HG03135 (cell line): ENCODE results near the gene NKX3-2.
A peak's percentile ranks its signal among the peaks of the same experiment; 100 is the strongest.

Experiments used
- ATAC-seq: cut with Tn5 transposase; IDR thresholded peaks from one replicate; pipeline ENCODE4 v1.9.1; 2021; ENCODE audit warnings: mild to moderate bottlenecking, moderate library complexity; ENCODE audit not compliant: unreplicated experiment

NKX3-2 gene

DNA sequence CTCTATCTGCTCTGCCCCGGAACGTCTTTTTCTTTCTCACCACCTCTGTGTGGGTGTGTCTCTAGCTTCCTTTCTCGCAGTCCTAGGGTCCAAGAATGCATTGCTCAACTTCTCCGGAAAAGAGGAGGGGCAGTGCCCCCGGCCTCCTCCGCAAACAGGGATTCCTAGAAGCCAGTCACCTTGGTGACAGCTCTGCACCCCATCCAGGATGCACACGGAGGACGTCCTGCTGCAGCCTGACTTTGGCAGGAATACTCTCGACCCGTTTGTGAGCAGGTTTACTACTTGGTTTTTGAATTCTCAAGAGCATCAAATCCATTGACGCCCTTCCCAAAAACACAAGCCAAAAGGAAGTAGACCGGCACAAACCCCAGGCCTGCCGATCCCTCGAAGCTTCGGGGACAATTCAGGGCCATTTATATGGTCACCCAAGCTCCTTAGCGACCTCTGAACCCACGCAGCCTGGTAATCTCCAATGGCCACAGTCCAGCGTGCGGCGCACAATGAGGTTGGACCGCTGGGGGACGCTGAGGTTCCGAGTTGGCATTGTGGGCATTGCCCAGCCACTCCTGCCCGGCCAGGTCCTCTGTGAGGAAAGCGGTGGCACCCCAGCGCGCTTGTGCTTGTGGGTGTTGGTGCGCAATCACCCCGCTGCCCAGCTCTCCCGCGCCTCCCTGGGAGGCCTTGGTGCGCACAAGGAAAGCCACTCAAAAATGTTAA, 9.8 kb downstream of the NKX3-2 start:
- no peak for ATAC-seq

DNA sequence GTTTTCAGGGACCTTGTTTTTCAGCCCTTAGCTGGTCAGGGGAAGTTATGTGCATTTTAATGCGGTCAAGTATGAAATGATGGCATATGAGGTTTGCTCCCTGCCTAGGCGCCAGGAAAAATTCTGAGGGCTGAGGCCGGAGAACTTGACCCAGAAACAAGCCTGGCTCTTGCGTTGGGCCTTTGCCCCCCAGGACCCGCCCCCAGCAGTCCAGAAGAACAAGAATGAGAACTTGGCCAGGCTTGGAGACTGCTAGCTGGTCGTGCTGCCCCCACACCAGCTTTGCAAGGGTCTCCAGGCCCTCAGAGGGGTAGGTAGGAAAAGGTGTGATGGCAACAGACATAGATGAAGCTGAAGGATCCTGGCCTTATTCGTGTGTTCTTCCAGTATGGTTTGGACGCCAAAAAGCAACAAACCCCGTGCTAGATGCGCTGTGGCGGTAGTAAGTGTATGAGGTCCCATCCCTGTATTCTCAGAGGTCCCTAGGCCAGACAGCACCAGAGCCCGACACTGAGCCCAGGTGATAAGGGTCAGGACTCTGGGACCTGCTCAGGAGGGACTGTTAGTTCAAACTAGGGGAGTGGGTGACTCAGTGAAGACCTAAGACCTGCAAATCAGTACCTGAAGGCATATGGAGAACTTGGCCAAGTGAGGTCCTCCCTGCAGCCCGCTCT, 10.5 kb downstream of the NKX3-2 start:
- ATAC-seq: no peak

DNA sequence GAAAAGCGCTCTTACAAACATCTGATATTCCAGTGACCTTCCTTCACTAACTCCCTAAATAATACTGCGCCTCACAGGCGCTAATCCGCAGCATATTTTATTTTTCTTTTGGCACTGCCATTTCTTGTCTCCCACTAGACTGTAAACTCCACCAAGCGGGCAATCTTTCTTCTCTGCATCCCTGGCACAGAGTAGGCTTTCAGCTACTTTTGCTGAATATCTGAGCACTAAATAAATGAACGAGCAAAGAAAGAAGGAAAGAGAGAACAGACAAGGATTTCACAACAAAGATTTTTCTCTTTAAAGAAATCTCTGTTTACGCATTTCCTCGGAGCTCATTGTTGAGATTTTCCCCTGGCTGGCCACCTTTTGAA, 12.7 kb downstream of the NKX3-2 start:
- no peak for ATAC-seq

DNA sequence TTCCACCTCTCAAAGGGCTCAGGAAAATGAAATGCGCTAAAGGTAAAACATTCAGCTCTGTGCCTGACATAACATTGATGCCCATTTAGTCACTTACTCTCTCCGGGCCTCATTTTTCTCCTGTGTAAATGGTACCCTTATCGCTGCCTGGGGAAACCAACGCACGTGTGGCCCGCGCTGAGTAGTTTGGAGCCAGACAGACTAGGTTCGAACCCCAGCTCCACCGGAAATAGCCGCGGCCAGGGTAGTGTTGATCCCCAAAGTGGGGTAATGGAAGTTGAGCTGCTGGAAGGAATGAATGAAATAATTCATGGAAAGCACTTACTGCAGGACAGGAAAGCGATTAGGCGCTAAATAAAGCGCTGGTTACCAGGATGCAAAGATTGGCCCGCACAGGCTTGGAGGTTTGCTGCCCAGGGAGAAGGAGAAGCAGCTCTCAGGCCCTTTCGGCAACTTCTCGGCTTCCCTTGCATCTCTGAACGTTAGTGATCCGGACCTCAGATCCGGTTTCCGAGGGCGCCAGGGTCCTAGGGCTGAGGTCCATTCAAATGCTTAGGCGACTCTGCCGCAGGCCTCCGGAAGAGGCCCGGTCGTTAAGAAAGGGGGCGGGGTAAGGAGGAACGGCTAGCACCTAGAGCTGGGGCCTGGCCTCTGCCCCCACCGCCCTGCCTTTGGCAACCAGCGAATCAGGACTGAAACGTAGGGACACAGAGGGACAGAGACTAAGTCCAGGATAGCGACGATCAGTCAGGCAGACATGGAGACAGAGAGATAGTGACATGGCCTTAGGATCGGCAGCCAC, 13.3 kb downstream of the NKX3-2 start:
- ATAC-seq: no peak

DNA sequence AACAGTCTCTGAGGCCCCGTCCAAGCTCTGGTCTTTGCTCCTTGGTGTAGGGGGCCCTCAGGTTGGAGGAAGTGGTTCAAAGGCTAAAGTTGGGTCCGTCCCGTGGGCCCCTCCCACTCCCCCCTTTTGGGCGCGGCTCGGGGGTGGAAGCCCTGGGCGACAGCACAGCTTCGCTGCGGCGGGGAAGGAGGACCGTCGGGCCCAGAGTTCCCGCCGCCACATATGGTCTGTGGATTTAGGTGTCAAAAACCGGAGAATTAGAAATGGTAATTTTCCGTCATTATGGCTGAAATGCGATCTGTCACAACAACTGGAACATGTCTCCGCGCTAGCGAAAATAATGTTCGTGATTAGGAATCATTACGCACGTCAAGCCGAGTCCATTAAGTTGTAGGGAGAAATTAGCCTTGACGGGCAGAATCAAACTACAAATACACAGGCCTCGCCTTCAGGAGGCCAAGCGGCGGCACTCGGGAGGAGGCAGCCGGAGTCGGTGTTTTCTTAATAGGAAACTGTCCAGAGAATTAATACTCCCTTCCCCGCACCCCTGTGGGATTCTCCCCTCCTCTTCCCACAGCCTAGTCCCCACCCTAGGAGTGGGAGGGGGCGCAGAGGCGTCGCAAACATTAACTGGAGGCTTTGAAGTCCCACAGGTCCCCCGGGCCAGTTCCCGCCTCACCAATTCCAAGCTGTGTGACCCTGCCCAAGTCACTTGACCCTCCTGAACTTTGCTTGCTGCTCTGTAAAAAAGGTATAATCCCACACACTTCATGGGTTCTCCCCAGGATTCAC, 15.0 kb downstream of the NKX3-2 start:
- ATAC-seq: no peak

DNA sequence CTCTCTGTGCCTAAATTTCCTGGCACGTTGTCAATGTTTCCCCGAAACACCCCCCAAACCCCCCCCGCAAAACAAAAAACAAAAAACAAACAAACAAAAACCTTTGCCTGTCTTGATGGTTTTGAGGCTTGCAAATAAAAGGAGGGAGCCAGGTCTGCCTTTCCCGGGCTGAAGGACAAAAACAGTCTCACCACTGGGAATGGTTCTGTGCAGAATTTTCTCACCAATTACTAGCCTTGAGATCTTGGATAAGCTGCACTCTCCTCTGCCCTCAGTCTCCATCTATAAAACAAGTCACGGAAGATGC, 15.5 kb downstream of the NKX3-2 start:
- no peak for ATAC-seq

DNA sequence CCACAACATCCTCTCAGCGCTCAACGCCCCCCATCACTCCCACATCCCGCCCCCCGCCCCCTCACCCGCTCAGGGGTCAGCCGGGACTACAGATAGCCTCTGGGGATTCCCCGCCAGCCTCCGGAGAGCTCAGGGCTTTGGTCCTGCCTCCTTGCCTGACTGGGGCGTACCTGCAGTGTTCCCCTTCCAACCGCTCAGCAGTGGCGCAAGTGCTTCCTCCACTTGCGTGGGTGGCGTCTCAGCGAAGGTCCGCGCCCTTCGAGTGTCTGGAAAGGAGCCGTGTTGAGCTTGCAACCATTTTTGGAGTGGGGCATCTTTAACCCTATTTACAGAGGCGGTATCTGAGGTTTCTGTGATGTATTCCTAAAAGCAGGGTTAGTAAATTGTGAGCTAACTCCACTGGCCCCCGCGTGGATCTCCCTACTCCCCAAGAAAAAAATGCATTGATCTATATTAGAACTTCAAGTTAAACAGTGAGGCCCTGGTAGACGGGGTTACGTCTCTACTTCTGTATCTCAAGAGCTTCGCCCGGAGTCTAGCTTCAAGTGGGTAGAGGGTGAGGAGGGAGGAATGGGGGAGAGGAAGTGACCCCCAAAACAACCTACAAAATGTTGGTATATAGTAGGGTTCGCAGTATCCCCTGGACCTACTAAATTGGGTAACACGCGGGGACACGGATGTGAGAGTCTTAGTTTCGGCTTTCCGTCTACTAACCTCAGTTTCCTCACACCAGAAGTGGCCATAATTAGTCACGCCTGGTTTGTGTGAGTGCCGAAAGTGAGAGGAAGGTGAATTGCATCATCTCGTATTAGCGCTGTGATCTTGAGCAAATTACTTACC, 16.1 kb downstream of the NKX3-2 start:
- peak; percentile 64 for ATAC-seq

DNA sequence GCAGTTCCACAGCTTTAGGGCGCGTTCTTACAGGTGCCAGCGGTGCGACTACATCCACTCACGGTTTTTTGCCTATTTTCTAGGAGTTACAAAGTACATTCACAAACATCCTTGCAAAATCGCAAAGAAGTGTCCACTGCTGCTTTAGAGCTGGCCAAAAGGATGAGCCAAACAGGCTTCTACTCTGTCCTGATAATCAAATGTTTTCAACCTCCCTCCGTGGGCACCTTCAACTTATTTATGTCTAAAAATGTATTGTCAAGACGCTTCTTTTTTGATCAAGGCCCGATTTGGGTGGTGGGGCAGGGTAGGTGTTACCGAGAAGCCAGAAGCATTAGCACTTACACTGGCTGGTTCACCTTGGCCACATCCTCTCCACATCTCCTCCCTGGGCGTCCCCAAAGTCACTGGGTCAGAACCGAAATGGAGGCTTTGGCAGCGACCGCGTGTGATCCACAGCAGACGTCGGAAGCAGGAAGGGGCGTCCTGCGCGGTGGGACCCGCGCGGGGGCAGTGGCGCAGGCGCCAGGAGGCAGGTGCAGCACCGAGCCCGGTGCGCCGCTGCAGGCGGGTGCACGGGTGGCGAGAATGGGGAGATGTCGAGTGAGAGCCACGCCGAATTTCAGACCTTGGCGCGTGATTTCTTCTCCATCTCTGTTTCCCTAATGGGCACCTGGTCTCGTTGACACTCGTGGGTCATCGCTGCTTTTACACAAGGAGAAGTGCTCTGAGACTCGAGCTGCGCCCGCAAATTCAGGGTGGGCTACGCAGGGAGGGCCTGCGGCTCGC, 16.9 kb downstream of the NKX3-2 start:
- ATAC-seq: no peak

DNA sequence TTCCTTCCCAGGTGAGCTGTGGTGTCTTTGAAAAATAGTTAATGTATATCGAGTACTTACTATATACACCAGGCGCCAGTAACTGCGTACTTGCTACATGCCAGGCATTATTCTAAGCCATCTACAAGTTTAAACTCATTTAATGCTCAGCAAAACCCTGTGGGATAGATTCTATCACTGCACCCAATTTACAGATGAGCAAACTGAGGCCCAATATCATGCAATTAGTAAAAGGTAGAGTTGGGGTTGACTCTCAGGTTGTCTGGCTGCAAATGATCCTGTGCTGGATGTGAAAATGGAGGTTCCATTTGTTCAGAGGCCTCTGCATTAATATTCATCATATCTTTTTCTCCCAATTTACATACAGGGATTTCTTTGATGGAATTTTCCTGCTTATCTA, 17.6 kb downstream of the NKX3-2 start:
- ATAC-seq: no peak

DNA sequence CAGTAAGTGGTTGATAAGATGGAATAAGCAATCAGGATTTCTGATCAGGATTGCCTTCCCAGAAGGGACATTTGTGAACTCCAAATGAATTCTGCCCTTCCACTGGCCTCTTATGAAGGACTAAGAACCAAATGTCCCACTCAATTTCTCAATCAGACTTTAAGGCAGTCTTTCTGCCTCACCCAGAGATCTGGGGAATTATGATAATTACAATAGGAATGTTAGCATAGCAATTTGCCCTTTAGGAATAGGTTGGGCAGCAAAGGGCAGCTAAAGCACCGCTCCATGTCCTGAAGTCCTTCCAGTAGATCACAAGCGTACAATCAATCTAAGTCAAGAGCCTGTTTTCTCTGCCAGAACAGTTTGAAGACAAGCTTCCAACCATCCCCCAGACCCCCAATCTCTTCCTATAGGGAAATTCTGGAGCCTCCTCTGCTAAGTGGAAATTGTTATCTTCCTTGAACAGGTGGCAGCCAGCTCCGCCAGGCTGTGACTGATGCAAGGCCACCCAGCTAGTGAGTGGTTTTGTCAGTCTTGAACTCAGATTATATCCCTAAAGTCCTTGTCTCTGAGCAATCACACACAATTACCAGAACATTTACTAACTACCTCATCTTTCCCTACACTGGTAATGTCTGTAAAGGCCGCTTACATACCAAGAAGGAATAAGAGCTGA, 18.6 kb downstream of the NKX3-2 start:
- ATAC-seq: no peak

DNA sequence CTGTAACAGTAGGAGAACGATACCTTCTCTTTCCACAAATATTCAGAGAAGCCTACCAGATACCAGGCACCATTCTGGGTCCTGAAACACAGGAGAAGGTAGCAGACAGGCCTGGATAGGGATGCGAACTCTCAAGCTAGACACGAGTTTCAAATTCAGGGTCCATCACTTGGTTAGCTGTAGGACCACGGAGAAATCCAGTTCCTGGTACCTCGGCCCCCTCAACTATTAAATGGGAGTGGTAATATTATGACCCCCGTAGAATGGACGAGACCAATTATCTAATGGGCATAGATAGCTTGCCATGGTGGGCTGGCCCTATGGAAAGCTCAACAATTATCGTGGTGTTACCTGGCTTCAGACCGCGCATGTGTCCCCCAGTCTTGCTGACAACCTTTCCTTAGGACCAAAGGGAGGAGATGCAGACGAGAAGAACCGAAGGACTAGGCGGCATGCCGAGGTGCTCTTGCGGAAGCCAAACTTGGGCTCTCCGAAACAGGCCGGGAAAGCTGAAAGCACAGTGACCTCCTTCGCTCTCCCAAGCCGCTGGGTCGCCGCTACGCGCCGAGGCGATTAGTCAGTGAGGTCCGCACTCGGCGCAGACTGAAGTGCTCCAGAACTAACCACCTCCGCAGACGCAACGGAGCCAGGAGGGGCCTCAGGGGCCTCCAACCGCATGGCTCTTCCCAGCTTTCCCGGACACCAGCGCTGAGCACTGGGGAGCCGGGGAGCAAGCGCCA, 19.6 kb downstream of the NKX3-2 start:
- no peak for ATAC-seq

DNA sequence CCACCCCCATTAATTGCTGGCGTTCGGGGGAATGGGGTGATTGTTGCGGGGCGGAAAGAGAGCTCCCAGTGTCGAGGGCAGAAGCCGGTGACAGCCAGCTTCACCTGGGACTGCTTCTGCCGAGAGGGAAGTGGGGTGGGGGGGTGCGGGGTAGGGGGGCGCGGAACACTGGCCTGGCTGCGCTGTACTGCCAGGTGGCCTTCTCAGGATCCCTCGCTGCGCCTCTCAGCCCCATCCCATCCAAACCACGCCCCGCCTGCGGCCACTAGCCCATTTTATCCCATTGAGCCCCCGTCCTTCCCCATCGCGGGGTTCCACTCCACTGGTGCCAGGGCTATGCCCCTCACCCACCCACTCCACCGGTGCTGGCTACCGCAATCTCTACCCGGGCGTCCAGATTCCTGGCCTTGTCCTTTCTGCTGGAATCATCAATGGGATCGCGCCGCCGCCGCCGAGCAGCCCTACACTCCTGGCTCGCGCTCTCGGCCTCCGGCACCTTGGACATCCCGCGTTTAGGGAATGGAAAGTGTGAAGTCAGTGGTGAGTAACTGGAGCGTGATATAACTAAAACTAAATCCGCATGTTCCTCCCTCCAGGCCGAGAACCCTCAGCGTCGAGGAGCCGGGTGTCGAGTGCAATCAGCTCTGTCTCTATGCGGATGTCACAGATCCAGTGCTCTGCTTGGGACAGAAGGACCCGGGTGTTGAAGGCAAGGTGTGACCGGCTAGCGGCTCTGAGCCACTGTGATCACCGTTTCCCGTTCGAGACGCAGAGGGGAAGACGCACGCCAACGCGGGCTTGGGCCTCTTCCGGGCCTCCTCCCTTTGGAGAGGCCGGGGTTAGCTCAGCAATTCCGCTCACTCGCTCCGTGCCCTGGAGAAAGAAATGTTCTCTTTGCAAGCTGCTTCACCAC, 20.5 kb downstream of the NKX3-2 start:
- ATAC-seq: no peak

DNA sequence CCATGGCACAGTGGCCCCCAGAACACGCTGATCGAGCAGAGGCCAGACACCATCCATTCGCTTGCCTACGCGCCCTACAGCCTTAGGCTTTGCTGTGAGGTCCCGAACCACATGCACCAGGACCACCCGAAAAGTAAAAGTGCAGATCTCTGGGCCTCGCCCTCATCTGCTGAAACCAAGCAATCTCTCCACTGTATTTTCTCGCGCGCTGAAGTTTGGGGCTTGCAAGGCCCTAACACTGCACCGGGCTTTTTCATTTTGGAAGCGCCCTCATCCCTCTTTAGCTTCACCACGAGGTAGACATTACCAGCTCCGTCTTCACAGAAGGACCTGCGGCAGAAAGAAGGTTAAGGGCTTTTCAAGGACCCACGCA, 21.2 kb downstream of the NKX3-2 start:
- ATAC-seq: no peak

DNA sequence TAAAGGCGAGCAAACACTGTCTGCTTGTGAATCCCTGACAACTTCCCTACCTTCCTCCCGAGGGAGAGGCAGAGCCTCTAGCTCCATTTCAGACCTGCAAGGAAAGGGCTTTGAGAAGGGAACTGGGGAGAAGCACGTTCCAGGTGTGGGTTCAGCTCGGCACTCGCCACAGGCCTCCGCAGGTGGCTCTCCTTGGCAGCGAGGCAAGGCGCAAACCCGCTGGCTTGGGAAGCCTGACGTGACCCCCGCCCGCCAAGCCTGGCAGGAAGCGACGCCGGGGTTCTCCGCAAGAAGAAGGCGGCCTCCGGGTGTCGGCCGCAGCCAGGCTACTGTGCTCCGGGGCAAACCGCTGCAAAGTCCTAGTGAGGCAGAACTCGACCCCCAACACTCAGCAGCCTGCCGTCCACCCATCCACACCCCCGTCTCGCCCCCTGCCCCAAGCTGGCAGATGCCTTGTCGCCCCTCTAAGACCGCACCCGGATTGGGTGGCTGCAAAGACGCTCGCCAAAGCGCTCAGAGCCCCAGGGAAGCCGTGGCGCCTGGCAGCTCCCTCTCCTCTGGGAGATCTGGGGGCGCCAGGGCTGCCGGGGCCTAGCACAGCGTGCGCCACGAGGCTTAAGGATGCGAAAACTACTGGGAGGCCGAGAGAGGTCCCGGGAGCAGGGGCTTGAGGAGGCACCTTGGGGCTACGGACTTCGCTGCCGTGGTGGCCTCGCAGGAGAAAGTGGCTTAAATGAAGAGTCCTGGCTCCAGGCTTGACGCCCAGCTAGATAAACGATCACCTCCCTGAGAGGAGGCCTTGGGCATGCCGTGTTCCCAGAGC, 21.8 kb downstream of the NKX3-2 start:
- no peak for ATAC-seq

DNA sequence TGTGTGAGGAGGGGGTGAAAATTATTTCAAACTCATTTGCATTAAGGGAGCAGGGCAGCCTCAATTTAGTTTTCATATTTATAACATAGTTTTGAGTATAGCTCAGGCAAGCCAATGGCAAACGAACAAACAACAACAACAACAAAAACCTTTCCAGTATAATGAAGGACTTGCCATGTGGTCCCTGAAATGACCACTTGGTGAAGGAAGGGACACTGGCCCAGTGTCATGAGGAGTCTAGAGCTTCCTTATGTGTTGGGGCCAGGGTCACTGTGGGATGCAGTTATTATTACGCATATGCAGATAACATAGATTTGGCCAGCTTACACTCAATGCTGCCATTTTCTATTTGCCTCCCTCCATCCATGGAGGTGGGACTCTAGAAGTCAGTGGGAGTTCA, 23.3 kb downstream of the NKX3-2 start:
- ATAC-seq: no peak

DNA sequence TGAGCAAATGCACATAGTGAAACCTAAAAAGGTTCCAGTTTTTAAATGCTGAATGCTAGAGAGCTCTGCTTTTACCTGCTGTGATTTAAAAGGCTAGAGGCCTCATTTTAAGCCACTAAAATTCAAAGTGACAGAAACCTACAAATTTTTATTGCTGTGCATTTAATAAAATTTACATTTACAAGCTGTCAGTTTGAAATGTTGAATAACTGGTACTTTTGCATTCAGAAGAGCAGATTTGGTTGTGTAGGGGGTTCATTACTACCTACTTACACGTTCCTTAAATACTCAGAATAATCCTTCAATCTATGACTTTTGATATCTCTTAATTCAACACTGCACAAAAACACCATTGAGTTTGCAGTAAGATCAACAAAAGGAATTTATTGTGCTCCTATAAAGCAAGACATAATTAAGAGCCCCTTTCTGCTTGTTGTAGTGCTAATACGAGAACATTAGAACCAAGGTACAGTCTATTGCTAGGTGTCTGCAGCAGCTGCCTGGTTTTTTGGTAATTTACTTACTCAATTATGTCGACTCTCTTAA, 27.9 kb downstream of the NKX3-2 start:
- no peak for ATAC-seq
